Mesendoderm (in vitro differentiated cells): ENCODE data around the gene RAB15.

Experiments used
- DNase-seq: peaks from one replicate; pipeline ENCODE4 v3.0.0; 2013
- H2AK5ac ChIP-seq: 2 replicates; pipeline ENCODE4 v1.6.1; 2013; ENCODE audit warnings: low read length, inconsistent platforms
- H2BK120ac ChIP-seq: 2 replicates; pipeline ENCODE4 v1.6.1; 2013; ENCODE audit warnings: low read depth, mild to moderate bottlenecking, low read length, moderate library complexity, mixed read lengths
- H2BK15ac ChIP-seq: replicated peaks from 2 replicates; pipeline ENCODE4 v1.6.1; 2013; ENCODE audit warnings: low read depth, mild to moderate bottlenecking, moderate library complexity
- H2BK5ac ChIP-seq: 2 replicates; pipeline ENCODE4 v1.6.1; 2013; ENCODE audit warnings: low read length, inconsistent platforms
- H3K18ac ChIP-seq: 2 replicates; pipeline ENCODE4 v1.6.1; 2013; ENCODE audit warnings: mild to moderate bottlenecking, low read length, mixed read lengths
- H3K23ac ChIP-seq: one replicate; pipeline ENCODE4 v1.6.1; 2013; ENCODE audit warnings: low read length
- H3K27ac ChIP-seq: 2 replicates; pipeline ENCODE4 v1.5.1; 2013; ENCODE audit warnings: low read depth, mild to moderate bottlenecking, inconsistent platforms, low read length, moderate library complexity
- H3K27me3 ChIP-seq: 2 replicates; pipeline ENCODE4 v1.6.1; 2013; ENCODE audit warnings: low read length, control low read depth, mild to moderate bottlenecking, inconsistent platforms; ENCODE audit not compliant: insufficient read depth, poor library complexity
- H3K36me3 ChIP-seq: 2 replicates; pipeline ENCODE4 v1.6.1; 2013; ENCODE audit warnings: low read length, inconsistent platforms; ENCODE audit not compliant: control insufficient read depth, insufficient read depth
- H3K4ac ChIP-seq: one replicate; pipeline ENCODE4 v1.6.1; 2013; ENCODE audit warnings: low read depth, mild to moderate bottlenecking, low read length, moderate library complexity
- H3K4me1 ChIP-seq: 2 replicates; pipeline ENCODE4 v1.6.1; 2013; ENCODE audit warnings: low read depth, low read length, inconsistent platforms; ENCODE audit not compliant: control insufficient read depth
- H3K4me2 ChIP-seq: 2 replicates; pipeline ENCODE4 v1.6.1; 2013; ENCODE audit warnings: low read length
- H3K4me3 ChIP-seq: 2 replicates; pipeline ENCODE4 v1.5.1; 2013; ENCODE audit warnings: mild to moderate bottlenecking, low read length
- H3K56ac ChIP-seq: one replicate; pipeline ENCODE4 v1.6.1; 2013; ENCODE audit warnings: low read length
- H3K79me1 ChIP-seq: 2 replicates; pipeline ENCODE4 v1.6.1; 2013; ENCODE audit warnings: low read length, inconsistent platforms
- H3K79me2 ChIP-seq: 2 replicates; pipeline ENCODE4 v1.6.1; 2013; ENCODE audit warnings: mild to moderate bottlenecking, low read length; ENCODE audit not compliant: control insufficient read depth, insufficient read depth
- H3K9ac ChIP-seq: 2 replicates; pipeline ENCODE4 v1.6.1; 2013; ENCODE audit warnings: low read length, inconsistent platforms
- H4K5ac ChIP-seq: one replicate; pipeline ENCODE4 v1.6.1; 2013; ENCODE audit warnings: low read length
- H4K8ac ChIP-seq: one replicate; pipeline ENCODE4 v1.6.1; 2013; ENCODE audit warnings: low read depth, mild to moderate bottlenecking, control low read depth, low read length, moderate library complexity
- WGBS: extraction: QIAGEN DNeasy Blood & Tissue Kit; methylation state at CpG from one replicate; pipeline ENCODE4 v1.1.7; 2013; ENCODE audit warnings: low lambda C conversion rate, missing lambda C conversion rate; ENCODE audit not compliant: insufficient coverage; ENCODE audit errors: extremely low coverage; 5-methylcytosine and 5-hydroxymethylcytosine counted together

RAB15 gene

DNA sequence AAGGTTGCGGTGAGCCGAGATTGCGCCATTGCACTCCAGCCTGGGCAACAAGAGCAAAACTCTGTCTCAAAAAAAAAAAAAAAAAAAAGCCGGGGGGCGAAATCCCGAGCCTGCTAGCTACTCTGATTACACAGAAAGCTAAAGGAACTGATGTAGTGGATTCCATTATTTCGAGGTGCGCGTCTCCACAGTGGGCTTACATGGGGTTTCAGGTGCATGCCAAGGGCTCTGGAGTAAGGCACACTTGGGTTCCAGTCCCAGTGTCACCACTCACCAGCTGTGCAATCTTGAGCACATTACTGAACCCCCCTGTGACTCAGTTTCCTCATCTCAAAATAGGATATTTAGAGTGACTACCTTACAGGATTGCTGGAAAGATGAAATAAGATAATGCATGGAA lies 1.7 kb upstream of the RAB15 start:
- H3K4me2 ChIP-seq: no peak overlapping the region
- no CpG with 5 or more reads among the region's 9 CpGs for WGBS

DNA sequence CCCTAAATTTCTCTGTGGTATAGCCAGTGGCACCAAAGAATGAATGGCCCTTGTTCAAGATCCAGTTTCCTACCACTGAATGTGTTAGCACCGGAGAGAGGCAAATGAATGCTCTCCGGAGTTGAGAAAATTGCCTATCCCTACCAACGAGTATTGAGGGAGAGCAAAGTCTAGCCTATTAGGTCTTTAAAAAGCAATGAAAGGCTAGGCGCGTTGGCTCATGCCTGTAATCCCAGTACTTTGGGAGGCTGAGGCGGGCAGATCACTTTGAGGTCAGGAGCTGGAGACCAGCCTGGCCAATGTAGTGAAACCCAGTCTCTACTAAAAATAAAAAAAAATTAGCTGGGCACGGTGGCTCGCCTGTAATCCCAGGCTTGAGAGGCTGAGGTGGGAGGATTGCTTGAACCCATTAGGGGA lies 898 bp upstream of the RAB15 start:
- Histone ChIP-seq H4K5ac (no peak overlapping the region), H3K27me3 (no peaks in the 10 kb centered on the region), H3K27ac (no peak overlapping the region), H4K8ac (no peak overlapping the region), H3K18ac (peak overlapping the region; percentile 93), H3K4me3 (no peak overlapping the region), H2BK120ac (no peak overlapping the region), H2BK15ac (no peak overlapping the region), H3K9ac (peak overlapping the region; percentile 82), H3K79me1 (peaks cover 11% of the 10 kb centered on the region), H3K4ac (no peak overlapping the region), H3K4me1 (peaks cover 22% of the 10 kb centered on the region), H2BK5ac (no peak overlapping the region), H3K79me2 (peaks cover 28% of the 10 kb centered on the region), H3K36me3 (no peaks in the 10 kb centered on the region), H3K23ac (no peak overlapping the region), H2AK5ac (no peak overlapping the region), H3K56ac (peak overlapping the region; percentile 88), H3K4me2 (no peak overlapping the region)
- no CpG with 5 or more reads among the region's 8 CpGs for WGBS
- no peak for DNase-seq

More for the DNA sequence above, 1.7 kb upstream of the RAB15 start:
- H4K8ac ChIP-seq: no peak overlapping the region
- H3K4ac ChIP-seq: peak overlapping the region; percentile 17
- H3K4me3 ChIP-seq: no peak overlapping the region
- H2AK5ac ChIP-seq: no peak overlapping the region
- H3K36me3 ChIP-seq: no peaks in the 10 kb centered on the region
- no peak overlapping the region for H3K23ac ChIP-seq
- no peak overlapping the region for H3K9ac ChIP-seq
- no peak overlapping the region for H3K56ac ChIP-seq
- peaks cover 15% of the 10 kb centered on the region for H3K4me1 ChIP-seq
- no peak overlapping the region for H2BK15ac ChIP-seq
- no peak overlapping the region for H2BK5ac ChIP-seq
- DNase-seq: no peak
- peaks cover 22% of the 10 kb centered on the region for H3K79me2 ChIP-seq
- H3K27ac ChIP-seq: no peak overlapping the region
- H4K5ac ChIP-seq: no peak overlapping the region
- no peak overlapping the region for H2BK120ac ChIP-seq
- no peak overlapping the region for H3K18ac ChIP-seq
- peaks cover 11% of the 10 kb centered on the region for H3K79me1 ChIP-seq
- H3K27me3 ChIP-seq: no peaks in the 10 kb centered on the region

DNA sequence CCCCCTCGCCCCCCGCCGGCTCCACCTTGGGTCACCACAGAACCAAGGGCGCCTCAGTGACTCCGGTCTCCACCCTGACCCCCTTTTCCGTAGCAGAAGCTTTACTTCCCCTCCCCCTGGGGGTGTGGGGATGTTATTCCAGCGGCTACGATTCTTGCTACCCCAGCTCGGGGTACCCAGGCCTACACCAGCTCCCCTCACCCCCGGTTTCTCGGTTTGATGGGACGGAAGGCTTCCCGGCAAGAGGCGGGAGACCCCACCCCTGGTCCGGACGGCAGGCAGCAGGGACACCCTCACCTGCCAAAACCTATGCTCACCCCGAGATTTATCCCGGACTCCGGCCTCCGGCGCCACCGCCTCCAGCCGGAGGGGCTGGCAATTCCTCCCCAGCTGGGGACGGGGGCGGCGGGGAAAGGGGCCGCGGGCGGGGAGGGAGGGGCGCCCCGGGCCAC lies 619 bp downstream of the RAB15 start:
- no CpG with 5 or more reads among the region's 31 CpGs for WGBS

DNA sequence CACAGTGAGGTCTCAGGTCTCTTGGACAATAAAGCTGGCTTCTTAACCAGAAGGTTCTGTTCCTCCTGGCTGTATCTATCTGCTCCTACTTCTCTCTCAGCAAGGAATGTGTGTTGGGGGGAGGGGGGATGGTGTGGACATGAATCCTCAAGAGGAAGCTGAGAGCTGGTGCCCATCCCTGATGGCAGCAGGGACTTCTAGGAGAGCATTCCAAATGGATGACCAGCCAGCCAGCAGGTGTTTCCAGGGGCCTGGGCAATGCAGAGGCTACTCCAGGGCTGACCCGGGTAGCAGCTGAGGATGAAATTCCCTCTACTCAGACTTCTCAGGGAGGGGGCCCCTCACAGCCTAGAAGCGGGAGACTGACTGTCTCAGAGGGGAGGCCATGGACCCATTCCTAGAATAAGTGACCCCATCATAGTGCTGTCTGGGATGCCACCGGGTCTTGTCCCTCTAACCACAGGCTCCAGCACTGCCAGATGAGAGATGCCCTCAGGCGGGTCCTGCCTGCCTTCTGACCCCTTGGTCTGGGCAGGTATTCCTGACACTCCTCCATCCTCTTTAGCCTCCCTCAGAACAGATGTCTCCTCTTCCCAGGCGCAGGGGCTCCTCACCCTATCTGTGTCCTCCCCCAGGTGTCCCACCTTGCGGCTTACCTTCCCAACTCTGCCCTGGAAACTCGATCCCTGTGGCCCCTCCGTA lies 1.2 kb downstream of the RAB15 start:
- Histone ChIP-seq H3K79me2 (peaks cover 44% of the 10 kb centered on the region), H3K4me3 (peak overlapping the region; percentile 61), H3K4me2 (peak overlapping the region; percentile 46), H2BK5ac (no peak overlapping the region), H2BK120ac (no peak overlapping the region), H3K56ac (peak overlapping the region; percentile 88), H3K79me1 (peaks cover 20% of the 10 kb centered on the region), H3K9ac (peak overlapping the region; percentile 78), H3K27me3 (no peaks in the 10 kb centered on the region), H3K4ac (peak overlapping the region; percentile 17), H4K8ac (no peak overlapping the region), H2AK5ac (no peak overlapping the region), H2BK15ac (no peak overlapping the region), H4K5ac (no peak overlapping the region), H3K4me1 (peaks cover 24% of the 10 kb centered on the region), H3K36me3 (no peaks in the 10 kb centered on the region), H3K27ac (peak overlapping the region; percentile 19), H3K23ac (peak overlapping the region; percentile 39), H3K18ac (peak overlapping the region; percentile 93)
- peak; percentile 82 for DNase-seq
- WGBS: no CpG with 5 or more reads among the region's 8 CpGs

More for the DNA sequence above, 619 bp downstream of the RAB15 start:
- Histone ChIP-seq H3K9ac (peak overlapping the region; percentile 78), H2BK5ac (peak overlapping the region; percentile 12), H3K23ac (peak overlapping the region; percentile 39), H2BK15ac (no peak overlapping the region), H2AK5ac (no peak overlapping the region), H3K36me3 (no peaks in the 10 kb centered on the region), H4K8ac (no peak overlapping the region), H2BK120ac (peak overlapping the region; percentile 78), H3K4me3 (peak overlapping the region; percentile 61), H3K4me2 (peak overlapping the region; percentile 46), H3K18ac (peak overlapping the region; percentile 93), H3K79me2 (peaks cover 40% of the 10 kb centered on the region), H3K4me1 (peaks cover 24% of the 10 kb centered on the region), H3K27ac (peak overlapping the region; percentile 19), H3K27me3 (no peaks in the 10 kb centered on the region), H3K56ac (peak overlapping the region; percentile 88), H3K4ac (peak overlapping the region; percentile 92), H4K5ac (no peak overlapping the region), H3K79me1 (peaks cover 20% of the 10 kb centered on the region)
- DNase-seq: no peak

DNA sequence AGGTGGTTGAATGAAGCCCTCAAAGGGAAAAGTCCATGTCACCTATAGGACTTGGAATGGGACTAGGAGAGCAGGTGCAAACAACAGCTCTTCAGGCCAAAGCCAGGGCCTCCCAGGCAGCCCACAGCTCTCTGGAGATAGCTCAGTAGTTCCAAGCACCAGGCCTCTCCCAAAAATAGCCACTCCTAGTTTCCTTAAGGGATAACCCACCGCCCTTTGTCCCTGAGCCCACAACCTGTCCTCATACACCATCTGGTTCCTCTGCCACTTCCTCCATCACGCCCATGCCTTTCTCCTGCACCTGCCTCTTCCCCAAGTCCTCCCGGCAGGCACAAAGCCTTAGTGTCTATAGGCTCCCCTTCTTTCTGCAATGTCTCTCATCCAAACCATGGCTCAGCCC lies 2.1 kb downstream of the RAB15 start:
- Histone ChIP-seq H3K4me3 (no peak overlapping the region), H3K56ac (peak overlapping the region; percentile 78), H3K27ac (no peak overlapping the region), H3K36me3 (no peaks in the 10 kb centered on the region), H3K79me1 (peaks cover 23% of the 10 kb centered on the region), H4K8ac (no peak overlapping the region), H3K27me3 (no peaks in the 10 kb centered on the region), H3K79me2 (peaks cover 50% of the 10 kb centered on the region), H3K23ac (no peak overlapping the region), H4K5ac (no peak overlapping the region), H3K4me1 (peaks cover 24% of the 10 kb centered on the region), H2BK5ac (no peak overlapping the region), H3K9ac (peak overlapping the region; percentile 78), H3K4ac (no peak overlapping the region), H2BK120ac (no peak overlapping the region), H2BK15ac (no peak overlapping the region), H3K18ac (peak overlapping the region; percentile 40), H3K4me2 (peak overlapping the region; percentile 15), H2AK5ac (peak overlapping the region; percentile 69)
- WGBS: no CpG with 5 or more reads among the region's 3 CpGs
- DNase-seq: no peak
